CD1c-positive myeloid dendritic cell (primary cell): Measurements from ENCODE around the gene RIBC2.
"Not testable (repeated sequence)": the region's sequence is repeated elsewhere in the genome, so short reads cannot be mapped to it uniquely, and the experiment has no call there.

ENCODE experiments used
- DNase-seq: peaks from one replicate; pipeline ENCODE4 v3.0.0-alpha.2; 2016; ENCODE audit errors: extremely low spot score

Gene RIBC2

DNA sequence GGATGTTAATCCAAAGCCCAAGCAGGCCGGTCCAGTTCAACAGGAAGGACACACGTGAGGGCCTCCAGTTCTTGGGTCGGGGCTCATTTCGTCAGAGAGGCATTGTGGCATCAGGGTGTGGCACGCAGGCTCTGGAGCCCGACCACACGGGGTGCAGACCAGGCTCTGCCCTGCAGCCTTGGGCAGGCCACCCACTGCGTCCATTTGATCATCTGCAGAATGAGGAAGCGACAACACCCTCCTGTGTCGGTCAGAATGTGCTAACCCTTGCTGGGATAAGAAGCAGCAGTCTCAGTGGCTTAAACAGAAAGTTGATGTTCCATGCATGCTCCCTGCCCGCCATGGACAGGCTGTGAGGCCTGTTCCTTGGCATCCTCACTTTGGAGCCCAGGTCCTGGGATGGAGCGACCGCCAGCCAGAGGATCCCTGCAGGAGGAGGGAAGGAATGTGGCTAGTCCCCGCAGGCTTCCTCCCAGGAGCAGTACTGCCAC, 10.8 kb downstream of the RIBC2 start:
- DNase-seq: peak; percentile 92

GRCh38 chr22:45425101-45425500, 11.6 kb downstream of the RIBC2 start:
- DNase-seq: peak; percentile 43

DNA sequence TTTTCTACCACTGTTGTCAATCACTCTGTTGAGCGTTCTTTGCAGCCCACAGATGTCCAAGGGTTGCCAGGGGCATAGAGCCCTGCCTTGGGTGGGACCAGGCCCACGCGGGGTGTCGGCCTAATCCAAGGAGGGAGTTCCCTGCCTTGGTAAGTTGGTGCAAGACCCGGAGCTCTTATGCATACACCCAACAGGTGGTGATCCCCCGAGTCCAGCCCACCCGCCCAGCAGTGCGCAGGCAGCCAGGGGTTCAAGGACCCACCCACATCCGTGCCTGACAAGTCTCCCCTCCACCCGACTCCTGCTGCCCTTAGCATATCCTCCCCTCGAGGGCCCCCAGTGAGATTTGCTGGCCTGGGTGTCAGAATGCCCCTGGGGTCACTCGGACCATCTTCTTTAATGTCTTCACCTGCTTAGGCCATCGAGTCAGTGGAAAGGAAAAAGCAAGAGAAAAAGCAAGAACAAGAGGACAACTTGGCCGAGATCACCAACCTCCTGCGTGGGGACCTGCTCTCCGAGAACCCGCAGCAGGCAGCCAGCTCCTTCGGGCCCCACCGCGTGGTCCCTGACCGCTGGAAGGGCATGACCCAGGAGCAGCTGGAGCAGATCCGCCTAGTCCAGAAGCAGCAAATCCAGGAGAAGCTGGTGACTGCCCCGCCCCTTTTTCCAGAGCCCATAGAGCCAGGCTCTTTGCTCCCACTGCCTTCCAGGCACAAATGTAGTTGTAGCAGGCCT, 12.2 kb downstream of the RIBC2 start:
- no peak for DNase-seq

DNA sequence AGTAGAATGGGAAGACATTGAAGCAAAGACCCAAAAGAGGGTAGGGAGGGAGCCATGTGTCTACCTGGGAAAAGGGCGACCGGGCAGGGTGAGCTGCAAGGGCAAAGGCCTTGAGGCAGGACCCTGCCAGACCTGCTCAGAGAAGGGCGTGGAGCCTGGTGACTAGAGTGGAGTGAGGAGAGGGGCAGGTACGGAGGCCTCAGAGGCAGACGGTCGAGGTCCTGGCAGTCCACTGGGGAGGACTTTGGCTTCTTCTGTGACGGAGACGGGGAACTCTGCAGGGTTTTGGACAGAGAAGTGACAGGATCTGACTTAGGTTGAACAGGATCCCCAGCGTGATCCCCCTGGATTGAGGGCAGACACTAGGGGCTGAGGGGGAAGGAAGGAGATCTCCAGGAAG, 12.9 kb downstream of the RIBC2 start:
- DNase-seq: no peak

GRCh38 chr22:45427114-45427513, 13.6 kb downstream of the RIBC2 start:
- no peak for DNase-seq

DNA sequence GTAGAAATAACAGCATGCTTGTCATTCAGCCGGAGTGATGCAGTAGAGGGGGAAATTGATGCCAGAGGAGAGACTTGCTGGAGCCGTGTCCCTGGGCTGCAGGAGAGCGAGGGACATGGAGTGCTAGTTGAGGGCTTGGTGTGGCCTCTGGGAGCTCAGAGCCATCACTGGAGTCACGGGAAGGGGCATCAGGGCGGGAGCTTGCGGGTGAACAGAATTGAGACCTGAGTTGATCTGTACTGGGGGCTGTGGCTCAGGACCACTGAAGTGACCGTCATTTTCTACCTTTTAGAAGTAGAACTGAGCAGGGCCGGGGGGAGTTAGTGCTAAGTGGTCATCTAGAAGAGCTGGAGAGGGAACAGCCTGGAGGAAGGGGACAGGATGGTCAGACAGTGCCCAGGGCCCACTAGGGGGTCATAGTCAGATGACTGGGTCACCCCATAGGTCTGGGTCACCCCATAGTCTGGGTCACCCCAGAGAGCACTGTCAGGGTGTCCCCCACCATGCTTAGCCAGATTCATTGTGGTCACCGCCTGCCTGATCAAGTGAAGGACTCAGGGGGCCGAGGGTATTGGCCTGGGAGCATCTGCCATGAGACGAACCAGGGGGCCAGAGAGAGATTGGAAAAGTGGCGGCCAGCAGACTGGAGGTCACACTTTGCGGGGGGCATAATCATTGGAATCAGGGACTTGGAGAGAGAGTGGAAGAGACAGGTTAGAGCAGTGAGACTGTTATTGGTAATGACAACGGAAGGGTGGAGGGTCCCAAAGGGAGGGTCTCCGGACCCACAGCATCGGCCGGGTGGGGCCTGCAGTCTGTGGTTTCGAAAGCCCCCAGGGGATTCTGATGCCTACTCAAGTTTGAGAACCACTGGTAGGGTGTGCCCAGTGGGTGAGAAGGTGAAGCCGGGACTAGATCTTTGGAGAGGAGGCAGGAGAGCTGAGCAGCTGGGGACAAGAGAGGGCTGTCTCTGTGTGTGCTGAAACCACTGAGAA, 15.2 kb downstream of the RIBC2 start:
- no peak for DNase-seq

GRCh38 chr22:45429424-45429823, 15.9 kb downstream of the RIBC2 start:
- no peak for DNase-seq

- peak; percentile 67 for DNase-seq
These were observed 16.7 kb downstream of the RIBC2 start for GRCh38 chr22:45429981-45430775.

GRCh38 chr22:45430871-45431270, 17.4 kb downstream of the RIBC2 start:
- DNase-seq: no peak

GRCh38 chr22:45434981-45435380, 21.5 kb downstream of the RIBC2 start:
- DNase-seq: peak; percentile 69

- DNase-seq: peak; percentile 91
These were observed 22.1 kb downstream of the RIBC2 start for GRCh38 chr22:45435544-45436139.

DNA sequence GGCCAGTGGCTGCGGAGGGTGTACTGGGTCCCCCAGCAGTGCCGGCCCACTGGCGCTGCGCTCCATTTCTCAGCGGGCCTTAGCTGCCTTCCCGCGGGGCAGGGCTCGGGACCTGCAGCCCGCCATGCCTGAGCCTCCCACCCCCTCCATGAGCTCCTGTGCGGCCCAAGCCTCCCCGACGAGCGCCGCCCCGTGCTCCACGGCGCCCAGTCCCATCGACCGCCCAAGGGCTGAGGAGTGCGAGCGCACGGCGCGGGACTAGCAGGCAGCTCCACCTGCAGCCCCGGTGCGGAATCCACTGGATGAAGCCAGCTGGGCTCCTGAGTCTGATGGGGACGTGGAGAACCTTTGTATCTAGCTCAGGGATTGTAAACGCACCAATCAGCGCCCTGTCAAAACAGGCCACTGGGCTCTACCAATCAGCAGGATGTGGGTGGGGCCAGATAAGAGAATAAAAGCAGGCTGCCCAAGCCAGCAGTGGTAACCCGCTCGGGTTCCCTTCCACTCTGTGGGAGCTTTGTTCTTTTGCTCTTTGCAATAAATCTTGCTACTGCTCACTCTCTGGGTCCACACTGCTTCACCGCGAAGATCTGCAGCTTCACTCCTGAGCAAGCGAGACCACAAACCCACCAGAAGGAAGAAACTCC, 23.5 kb downstream of the RIBC2 start:
- not testable (repeated sequence) for DNase-seq

- DNase-seq: peak; percentile 13
These were observed 24.8 kb downstream of the RIBC2 start for GRCh38 chr22:45438336-45438735.

GRCh38 chr22:45440688-45441087, 27.2 kb downstream of the RIBC2 start:
- not testable (repeated sequence) for DNase-seq

DNA sequence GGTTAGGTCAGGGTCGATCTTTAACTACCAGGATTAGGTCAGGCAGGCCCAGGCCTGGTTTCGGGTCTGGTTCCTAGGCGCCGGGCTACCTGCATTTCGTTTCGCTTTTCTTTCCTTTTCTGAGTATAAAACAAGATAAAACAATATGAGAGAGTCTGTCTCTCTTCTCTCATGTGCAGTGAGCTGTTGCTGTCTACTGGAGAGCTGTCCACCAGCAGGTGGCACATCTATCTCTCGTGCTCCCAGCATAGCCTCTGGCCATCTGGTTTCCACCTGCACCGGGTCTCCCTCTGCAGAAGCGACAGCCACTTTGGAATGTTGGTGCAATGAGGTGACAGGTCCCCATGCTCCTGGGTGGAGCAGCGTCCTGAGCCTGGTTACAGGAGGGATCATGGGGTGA, 27.6 kb downstream of the RIBC2 start:
- DNase-seq: no peak

DNA sequence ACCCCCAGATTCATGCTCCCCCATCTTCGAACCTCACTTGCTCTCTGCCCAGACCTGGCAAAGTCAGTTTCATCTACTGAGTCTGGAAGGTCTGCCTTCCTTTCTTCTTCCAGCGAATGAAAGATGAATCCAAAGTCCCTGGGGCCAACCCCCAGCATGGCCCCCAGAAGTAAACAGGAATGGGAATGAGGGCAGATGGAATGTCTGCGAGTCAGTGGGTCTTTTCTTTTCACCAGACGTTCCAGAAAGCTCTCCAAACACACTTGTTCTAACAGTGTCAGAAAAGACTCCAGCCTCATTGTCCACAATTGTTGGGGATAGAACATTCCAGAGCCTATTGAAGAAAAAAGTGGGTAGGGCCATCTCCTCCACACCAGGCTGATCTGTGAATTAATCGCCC, 28.6 kb downstream of the RIBC2 start:
- DNase-seq: no peak

DNA sequence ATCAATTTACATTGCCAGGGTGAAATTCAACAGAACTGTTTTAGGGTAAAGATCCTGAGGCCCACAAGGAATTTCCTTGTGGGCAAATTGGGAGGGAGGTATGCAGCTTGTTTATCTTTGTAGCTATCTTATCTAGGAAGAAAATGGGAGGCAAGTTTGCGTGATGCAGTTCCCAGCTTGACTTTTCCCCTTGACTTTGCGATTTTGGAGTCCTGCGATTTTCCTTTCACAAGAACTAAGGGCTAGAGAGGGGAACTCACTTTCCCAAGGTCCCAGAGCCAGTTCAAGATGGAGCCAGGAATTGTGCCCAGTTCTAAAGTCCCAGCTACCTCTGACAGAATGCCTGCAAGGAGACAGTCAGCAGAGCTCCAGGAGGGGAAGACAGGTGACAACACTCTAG, 30.7 kb downstream of the RIBC2 start:
- no peak for DNase-seq

DNA sequence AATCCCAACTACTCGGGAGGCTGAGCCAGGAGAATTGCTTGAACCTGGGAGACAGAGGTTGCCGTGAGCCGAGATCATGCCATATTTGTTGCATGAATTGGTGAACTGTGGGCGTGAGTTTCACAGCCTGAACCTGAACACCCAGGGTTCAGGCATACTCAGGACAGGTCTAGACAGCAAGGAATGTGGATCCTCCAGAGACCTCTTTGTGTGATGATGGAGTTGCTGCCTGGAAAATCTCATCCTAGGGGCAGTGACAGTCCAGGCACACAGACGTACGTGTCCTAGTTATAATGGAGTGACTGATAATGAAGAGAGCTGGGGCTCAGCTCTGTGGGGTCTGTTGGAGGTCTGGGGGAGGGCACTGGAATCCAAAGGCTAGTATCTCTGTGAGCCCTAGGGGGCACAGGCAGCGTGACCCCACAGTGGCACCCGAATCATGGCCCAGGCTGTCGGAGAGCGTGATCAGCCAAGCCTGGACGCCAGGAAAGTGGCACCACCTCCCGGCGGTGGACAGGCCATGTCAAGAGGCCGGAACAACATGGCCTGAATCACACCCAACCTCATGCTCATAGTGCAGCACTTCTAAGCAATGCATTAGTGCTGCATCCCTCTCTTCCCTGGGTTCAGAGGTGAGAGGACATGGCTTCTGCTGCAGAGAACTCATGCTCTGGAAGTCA, 31.7 kb downstream of the RIBC2 start:
- no peak for DNase-seq

GRCh38 chr22:45446216-45446615, 32.7 kb downstream of the RIBC2 start:
- DNase-seq: no peak

DNA sequence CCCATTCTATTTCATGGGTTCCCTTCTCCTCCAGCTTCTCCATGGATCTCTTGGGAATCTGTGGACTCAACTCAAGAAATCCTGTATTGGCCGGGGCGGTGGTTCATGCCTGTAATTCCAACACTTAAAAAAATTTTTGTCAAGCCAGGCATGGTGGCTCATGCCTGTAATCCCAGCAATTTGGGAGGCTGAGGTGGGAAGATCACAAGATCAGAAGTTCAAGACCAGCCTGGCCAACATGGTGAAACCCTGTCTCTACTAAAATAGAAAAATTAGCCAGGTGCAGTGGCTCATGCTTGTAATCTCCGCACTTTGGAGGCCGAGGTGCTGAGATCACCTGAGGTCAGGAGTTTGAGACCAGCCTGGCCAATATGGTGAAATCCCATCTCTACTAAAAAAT, 34.1 kb downstream of the RIBC2 start:
- not testable (repeated sequence) for DNase-seq
